ENCODE results near the gene CHODL.

The CHODL gene

GRCh38 chr21:18294100-18294499 lies 49.5 kb downstream of the CHODL start:
- no peak for DNase-seq

- DNase-seq: no peak
These were observed 53.6 kb downstream of the CHODL start for GRCh38 chr21:18298228-18298627.

Measured in activated gamma-delta T cell (primary cell).